HG03457 (cell line): ENCODE measurements around the gene EXOC3L1.

Experiments
- ATAC-seq: cut with Tn5 transposase; IDR thresholded peaks from one replicate; pipeline ENCODE4 v1.9.1; 2021; ENCODE audit warnings: moderate number of reproducible peaks; ENCODE audit not compliant: unreplicated experiment

The EXOC3L1 gene

DNA sequence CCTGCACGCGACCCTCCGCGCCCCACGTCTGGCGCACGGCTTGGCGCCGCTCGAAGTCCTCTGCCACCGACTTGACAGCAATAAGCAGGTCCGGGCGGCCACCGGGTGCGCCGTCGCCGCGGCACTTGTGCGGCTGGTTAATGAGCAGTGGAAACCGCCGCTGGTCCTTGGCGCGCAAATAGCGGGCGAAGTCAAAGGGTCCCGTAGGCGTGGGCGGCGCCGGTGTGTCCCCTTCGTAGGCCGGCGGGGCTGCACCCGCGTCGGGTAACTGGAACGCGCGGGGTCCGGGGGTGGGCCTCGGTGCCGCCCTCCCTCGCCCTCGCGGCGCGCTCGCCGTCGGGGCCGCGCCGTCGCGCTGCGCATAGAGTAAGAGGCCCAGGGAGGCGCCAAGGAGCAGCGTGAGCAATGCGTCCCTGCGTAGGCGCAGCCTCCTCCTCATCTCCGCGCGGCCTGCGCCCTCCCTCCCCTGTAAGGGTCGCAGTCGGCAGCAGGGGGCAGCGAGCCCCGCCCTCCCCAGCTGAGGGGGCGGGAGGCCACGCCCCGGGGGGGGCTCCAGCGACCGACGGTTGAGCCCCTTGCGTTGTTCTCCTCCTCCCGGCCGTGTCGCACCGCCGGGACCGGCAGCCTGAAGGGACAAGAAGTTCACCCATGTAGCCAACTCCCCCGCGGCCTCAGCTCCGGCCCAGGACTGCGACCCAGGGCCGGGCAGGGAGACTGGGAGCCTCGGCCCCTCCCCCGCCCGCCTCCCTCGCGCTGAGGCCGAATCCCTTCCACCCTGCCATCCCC, 39.7 kb downstream of the EXOC3L1 start:
- ATAC-seq = no peak

DNA sequence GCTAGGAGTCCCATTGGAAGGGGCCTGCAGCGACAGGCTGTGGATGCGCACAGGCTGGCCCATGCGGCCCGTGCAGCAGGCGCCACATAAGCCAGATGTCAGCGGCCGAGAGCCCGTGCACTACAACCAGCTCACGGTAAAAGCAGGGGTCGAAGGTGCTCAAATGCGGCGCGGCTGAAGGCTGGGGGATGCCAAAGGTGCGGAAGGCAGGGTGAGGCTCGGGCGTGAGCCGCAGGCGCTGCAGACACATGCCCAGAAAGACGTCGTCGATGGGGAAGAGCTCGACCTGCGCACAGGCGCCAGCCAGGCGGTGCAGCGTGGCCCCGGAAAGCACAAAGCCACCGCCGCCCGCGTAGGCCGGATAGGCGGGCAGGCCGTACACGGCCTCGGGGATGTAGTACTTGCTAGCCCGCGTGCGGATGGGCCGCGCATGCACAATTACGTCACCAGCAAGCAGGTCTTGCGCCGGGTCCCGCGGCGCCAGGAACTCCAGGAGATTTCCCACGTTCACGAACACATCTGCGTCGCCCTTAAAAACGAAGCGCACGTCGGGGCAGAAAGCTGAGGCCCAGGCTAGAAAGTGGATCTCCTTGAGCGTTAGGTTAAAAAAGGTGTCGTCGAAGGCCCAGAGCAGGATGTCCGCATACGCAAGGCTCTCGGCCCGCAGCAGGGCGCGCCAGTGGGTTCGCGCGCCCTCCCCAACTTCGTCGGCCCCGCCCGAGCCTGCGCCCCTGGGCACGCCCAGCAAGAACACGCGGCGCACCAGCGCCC, 40.5 kb downstream of the EXOC3L1 start:
- no peak for ATAC-seq

DNA sequence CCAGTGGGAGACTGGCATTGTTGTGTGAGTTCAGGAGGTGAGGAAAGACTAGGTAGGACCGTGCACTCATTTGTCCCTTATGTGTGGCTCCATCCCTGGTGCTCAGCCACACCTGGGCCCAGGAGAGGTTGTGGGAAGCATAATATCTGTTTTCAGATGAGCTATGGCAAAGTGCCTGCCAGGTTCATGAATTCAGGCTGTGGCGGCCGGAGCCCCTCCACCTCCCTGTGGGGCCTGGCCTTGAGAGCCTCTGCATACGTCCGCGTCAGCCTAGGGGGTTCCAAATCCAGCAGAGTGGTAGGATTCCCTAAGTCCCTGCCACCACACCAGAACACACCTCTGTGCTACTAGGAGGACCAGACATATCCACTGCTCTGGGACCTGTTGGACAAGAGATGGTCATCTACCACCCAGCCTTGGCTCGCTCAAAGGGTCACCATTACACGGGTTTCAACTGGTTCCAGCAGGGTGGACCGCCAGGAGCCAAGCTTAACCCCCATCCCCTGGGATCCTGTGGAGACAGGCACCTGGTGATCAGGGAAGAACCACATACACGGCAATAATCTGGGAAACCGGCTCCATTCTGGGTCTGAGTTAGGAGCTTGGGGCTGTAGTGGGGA, 41.2 kb downstream of the EXOC3L1 start:
- no peak for ATAC-seq

DNA sequence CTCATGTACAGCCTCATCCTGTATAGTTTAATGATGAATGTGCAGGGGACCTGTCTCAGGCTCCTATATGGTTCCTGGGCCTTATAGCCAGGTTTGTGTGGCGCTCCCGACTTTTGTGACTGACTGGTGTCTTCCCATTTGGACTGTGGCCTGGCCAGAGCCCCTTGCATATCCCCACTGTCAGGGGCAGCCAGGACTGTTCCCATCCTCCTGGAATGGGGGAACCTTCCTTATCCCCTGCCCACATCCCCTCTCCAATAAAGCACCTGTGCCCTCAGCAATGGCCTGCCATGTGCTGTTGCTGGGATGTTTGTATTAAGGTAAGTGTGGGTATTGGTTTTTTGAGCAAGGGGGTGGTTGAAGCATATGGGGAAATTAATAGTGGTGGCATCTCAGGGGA, 41.7 kb downstream of the EXOC3L1 start:
- no peak for ATAC-seq

DNA sequence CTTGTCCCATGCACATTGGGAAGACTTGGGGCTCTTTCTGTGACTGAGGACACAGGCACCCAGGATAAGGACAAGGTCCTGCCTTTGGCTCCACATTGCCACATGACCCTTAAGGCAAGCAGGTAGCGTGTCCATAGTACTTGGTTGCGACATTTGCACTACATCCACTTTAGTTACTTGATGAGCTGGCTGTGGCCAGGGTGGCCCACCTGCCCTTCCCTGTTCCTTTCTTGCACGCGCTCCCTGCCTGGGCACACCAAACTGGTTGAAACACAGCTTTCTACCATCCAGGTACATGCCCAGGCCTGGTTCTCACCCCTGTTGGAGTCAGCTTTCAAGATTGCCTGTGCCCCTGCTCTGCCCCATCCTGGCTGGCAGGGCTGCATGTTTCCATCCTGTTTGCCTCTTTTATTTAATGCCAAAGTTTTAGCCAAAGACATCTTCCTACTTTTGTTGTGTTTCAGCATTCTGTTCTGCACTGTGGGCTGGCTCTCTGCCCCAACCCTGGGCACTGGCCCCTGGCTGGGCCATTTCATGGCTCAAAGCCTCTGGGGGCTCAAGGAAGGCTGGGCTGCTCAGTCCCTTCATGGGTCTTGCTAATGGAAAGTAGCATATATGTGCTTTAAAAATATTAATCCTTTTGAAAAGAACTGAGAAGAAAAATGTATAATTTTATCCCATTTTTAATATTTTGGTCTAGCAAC, 42.3 kb downstream of the EXOC3L1 start:
- ATAC-seq = no peak

DNA sequence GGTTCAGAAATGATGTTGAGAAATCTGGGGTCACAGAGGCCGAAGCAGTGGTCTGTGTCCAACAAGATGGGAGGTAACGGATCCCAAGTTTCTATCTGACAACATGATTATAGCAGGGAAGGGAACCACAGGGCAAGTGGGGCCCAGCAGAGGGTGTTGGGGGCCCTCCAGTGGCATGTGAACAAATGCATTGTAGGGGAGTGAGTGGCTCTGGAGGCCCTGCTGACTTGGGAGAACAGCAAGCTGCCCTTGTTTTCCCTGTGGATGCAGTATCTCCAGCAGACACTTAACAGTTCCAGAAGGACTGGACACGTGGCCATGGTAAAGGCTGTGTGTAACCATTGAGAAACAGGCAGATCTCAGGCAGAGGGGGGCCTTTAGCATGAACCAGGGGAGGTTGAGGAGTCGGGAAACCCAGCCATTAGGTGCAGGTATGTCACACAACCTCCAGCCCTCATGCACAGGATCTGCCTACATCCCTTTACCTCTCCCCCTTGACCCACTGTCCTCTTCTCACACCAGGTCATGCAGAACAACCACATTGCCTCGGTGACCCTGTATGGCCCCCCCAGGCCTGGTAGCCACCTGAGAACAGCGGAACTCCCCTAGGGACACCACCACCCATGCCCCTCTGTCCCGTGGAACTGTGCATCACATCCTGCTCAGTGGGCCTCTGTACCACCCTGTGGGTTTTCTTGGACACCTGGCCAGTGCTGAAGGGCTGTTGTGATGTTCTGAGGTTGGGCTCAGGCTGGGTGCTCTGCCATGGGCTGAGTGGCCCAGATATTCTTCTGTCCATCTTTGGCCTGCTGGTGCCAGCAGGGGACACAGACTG, 43.2 kb downstream of the EXOC3L1 start:
- ATAC-seq = no peak

DNA sequence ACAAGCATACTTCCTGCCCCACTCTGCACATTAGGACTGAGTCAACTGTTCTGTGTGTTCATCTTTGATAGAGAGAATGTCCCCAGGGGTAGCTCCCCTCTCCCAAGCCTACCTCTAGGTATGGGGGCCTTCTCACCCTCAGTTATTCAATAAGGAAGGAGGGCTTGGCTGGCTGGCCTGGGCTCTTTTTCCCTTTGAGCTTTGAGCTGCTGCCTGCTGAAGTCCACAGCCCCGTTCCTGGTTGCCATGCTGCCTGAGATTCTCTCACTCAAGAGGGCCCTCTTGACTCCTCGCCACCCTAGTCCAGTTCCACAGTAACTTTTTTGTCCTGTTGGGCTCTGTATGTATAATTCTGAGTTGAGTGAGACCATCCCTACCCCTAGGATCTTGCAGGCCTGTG, 44.2 kb downstream of the EXOC3L1 start:
- ATAC-seq = no peak

DNA sequence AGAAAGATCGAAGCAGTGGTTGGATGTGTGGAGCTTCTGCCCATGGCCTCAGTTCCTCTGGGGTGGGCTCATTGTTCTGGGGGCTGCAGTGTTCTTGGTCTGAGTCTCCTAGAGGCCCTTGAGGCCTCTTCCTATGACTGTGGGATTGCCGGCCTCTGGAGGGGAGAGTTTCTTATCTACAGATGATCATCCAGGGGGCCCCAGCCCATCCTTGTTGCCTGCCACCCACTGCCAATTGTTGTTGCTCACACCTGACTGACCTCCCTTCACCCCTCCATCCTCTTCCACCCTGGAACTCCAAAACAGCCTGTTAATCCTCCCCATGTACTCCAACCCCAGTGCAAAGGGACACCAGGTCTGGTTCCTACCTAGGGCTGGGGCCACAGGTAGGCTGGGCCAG, 45.0 kb downstream of the EXOC3L1 start:
- ATAC-seq = no peak

DNA sequence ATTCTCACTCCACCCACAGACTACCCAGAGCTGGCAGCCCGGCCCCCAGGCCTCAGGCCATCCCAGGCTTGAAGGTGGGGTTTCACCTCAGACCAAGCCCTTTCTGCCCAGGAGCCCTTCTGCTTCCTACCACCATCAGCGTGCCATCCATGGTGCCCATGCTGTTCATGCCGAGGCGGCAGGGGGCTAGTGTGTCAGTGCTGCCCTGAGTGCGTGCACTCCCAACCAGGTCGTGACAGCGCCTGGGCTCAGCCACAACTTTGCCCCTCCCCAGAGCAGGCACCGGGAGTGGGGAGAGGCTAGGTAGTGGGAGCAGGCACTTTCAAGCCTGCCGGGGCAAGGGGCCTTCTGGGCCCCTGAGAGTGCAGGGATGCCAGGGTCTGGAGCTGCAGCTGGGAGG, 47.6 kb downstream of the EXOC3L1 start:
- ATAC-seq = no peak

DNA sequence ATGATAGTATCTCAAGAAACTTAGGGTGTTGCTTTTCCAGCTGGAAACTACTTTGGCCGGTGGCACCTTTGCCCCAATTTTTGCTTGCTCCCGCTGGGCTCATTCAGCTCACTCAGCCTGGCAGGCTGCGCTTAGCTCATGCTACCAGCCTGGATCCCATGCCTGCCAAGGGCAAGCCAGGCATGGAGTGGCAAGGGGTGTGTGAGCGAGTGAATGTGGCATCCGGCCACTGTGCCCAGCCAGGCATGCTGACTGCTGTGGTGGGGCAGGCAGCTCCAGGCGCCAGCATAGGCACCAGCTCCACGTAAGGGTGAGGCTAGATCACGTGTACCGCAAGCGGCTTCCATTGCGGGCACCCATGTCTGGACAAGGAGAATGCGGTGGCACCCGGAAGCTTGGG, 48.5 kb downstream of the EXOC3L1 start:
- no peak for ATAC-seq

DNA sequence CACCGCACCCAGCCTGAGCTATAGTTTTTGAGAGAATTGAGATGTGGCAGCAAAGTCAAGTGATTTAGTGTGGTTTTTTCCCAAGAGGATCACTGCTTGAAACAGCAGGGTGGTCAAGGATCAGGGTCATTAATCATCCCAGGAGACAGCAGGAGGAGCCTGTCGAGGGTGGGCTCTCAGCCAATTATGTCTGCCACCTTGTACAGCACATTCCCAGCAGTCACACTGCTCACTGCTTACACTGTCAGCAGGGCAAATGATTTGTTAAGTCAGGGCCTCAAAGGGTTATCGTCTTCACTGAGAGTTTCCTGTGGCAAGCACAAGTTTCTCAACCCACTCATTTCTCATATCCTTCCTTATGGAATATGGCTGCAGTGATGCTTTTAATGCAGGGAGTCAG, 52.3 kb downstream of the EXOC3L1 start:
- no peak for ATAC-seq
